GM19463 (cell line): ENCODE measurements around the gene SLC27A2.
A peak's percentile ranks its signal among the peaks of the same experiment; 100 is the strongest.
"Not testable (repeated sequence)": the region's sequence is repeated elsewhere in the genome, so short reads cannot be mapped to it uniquely, and the experiment has no call there.

ENCODE experiments used
- ATAC-seq: cut with Tn5 transposase; IDR thresholded peaks from one replicate; pipeline ENCODE4 v1.9.1; 2021; ENCODE audit warnings: mild to moderate bottlenecking, moderate library complexity; ENCODE audit not compliant: unreplicated experiment

Gene SLC27A2

GRCh38 chr15:50188793-50189192 is 6.8 kb downstream of the SLC27A2 start:
- ATAC-seq = not testable (repeated sequence)

GRCh38 chr15:50189633-50190032 is 7.6 kb downstream of the SLC27A2 start:
- ATAC-seq = no peak

- ATAC-seq = peak; percentile 49
Measured at GRCh38 chr15:50190166-50190570, 8.2 kb downstream of the SLC27A2 start.

- peak; percentile 56 for ATAC-seq
Measured at GRCh38 chr15:50190723-50191122, 8.7 kb downstream of the SLC27A2 start.

GRCh38 chr15:50192164-50192563 is 10.2 kb downstream of the SLC27A2 start:
- ATAC-seq = no peak

- ATAC-seq = no peak
Measured at GRCh38 chr15:50192926-50193620, 11.1 kb downstream of the SLC27A2 start.

GRCh38 chr15:50202003-50202402 is 20.0 kb downstream of the SLC27A2 start:
- ATAC-seq = no peak

GRCh38 chr15:50206020-50206419 is 24.0 kb downstream of the SLC27A2 start:
- no peak for ATAC-seq

- ATAC-seq = no peak
Measured at GRCh38 chr15:50209809-50210208, 27.8 kb downstream of the SLC27A2 start.

- no peak for ATAC-seq
Measured at GRCh38 chr15:50210462-50211157, 28.6 kb downstream of the SLC27A2 start.

GRCh38 chr15:50218291-50218690 is 36.3 kb downstream of the SLC27A2 start:
- no peak for ATAC-seq

GRCh38 chr15:50218691-50219090 is 36.7 kb downstream of the SLC27A2 start:
- no peak for ATAC-seq

- no peak for ATAC-seq
Measured at GRCh38 chr15:50219820-50220219, 37.8 kb downstream of the SLC27A2 start.

GRCh38 chr15:50222181-50222580 is 40.2 kb downstream of the SLC27A2 start:
- no peak for ATAC-seq

GRCh38 chr15:50224606-50225005 is 42.6 kb downstream of the SLC27A2 start:
- no peak for ATAC-seq

- no peak for ATAC-seq
Measured at GRCh38 chr15:50225057-50225456, 43.1 kb downstream of the SLC27A2 start.

GRCh38 chr15:50225938-50226337 is 43.9 kb downstream of the SLC27A2 start:
- no peak for ATAC-seq

- ATAC-seq = no peak
Measured at GRCh38 chr15:50227076-50227475, 45.1 kb downstream of the SLC27A2 start.

- ATAC-seq = no peak
Measured at GRCh38 chr15:50228866-50229265, 46.9 kb downstream of the SLC27A2 start.

- no peak for ATAC-seq
Measured at GRCh38 chr15:50229336-50229735, 47.3 kb downstream of the SLC27A2 start.

GRCh38 chr15:50231761-50232160 is 49.8 kb downstream of the SLC27A2 start:
- no peak for ATAC-seq

- ATAC-seq = no peak
Measured at GRCh38 chr15:50232791-50233190, 50.8 kb downstream of the SLC27A2 start.
